ENCODE results near the gene TMEM178B. TPM values are rescaled to one million over a fixed set of nuclear protein-coding genes. Genes with fewer than 3 reads are reported as not detected.

TMEM178B gene
- total RNA-seq, 4 donors from 2014 or later = 0.42 to 2.5 (median 0.92) TPM

- intact Hi-C loops (cut with DNase I) = no loop called here
- H3K4me1 ChIP-seq = no peaks in the 10 kb centered on the region
- no peak overlapping the region for H3K27ac ChIP-seq (replicated peaks in 1 of 4)
- H3K4me3 ChIP-seq = no peak overlapping the region
- no peaks in the 10 kb centered on the region for H3K9me3 ChIP-seq
- WGBS = 41% methylated on average over 3 of the region's 3 CpGs
- H3K36me3 ChIP-seq = no peaks in the 10 kb centered on the region
- H3K27me3 ChIP-seq = no peaks in the 10 kb centered on the region
- TF ChIP-seq POLR2A (IDR thresholded peaks at IDR 0.05; ENCODE audit: low read depth) = no peak
- no peak for TF ChIP-seq EP300 (IDR thresholded peaks at IDR 0.05)
- no peak for TF ChIP-seq CTCF (IDR thresholded peaks at IDR 0.05)
- no peak for TF ChIP-seq POLR2AphosphoS5 (IDR thresholded peaks at IDR 0.05)
- DNase-seq (ENCODE audit: extremely low spot score) = no peak
Measured at GRCh38 chr7:141094336-141095070, 20.6 kb downstream of the TMEM178B start.

- intact Hi-C loops (cut with DNase I) = no loop called here
- Histone ChIP-seq H3K9me3 (no peaks in the 10 kb centered on the region), H3K27ac (replicated peaks in 1 of 4) (no peak overlapping the region), H3K4me1 (no peaks in the 10 kb centered on the region), H3K36me3 (no peaks in the 10 kb centered on the region), H3K4me3 (no peak overlapping the region), H3K27me3 (no peaks in the 10 kb centered on the region)
- TF ChIP-seq POLR2AphosphoS5 (IDR thresholded peaks at IDR 0.05) (no peak), CTCF (IDR thresholded peaks at IDR 0.05) (no peak), POLR2A (IDR thresholded peaks at IDR 0.05; ENCODE audit: low read depth) (no peak), EP300 (IDR thresholded peaks at IDR 0.05) (no peak)
- WGBS = 61% methylated on average over 4 of the region's 4 CpGs
- DNase-seq (ENCODE audit: extremely low spot score) = no peak
Measured at GRCh38 chr7:141097430-141097829, 23.6 kb downstream of the TMEM178B start.

GRCh38 chr7:141102436-141102835, 28.6 kb downstream of the TMEM178B start:
- Histone ChIP-seq H3K4me1 (no peaks in the 10 kb centered on the region), H3K9me3 (no peaks in the 10 kb centered on the region), H3K4me3 (no peak overlapping the region), H3K36me3 (no peaks in the 10 kb centered on the region), H3K27me3 (no peaks in the 10 kb centered on the region), H3K27ac (replicated peaks in 1 of 4) (no peak overlapping the region)
- TF ChIP-seq POLR2AphosphoS5 (IDR thresholded peaks at IDR 0.05) = no peak
- TF ChIP-seq CTCF (IDR thresholded peaks at IDR 0.05) = no peak
- no peak for TF ChIP-seq EP300 (IDR thresholded peaks at IDR 0.05)
- no peak for TF ChIP-seq POLR2A (IDR thresholded peaks at IDR 0.05; ENCODE audit: low read depth)
- DNase-seq (ENCODE audit: extremely low spot score) = no peak
- 59% methylated on average over 2 of the region's 2 CpGs for WGBS
- intact Hi-C loops (cut with DNase I) = no loop called here

GRCh38 chr7:141103847-141104429, 30.1 kb downstream of the TMEM178B start:
- no peak for DNase-seq (ENCODE audit: extremely low spot score)
- H3K36me3 ChIP-seq = no peaks in the 10 kb centered on the region
- WGBS = 50% methylated on average over 3 of the region's 4 CpGs
- H3K27me3 ChIP-seq = no peaks in the 10 kb centered on the region
- H3K9me3 ChIP-seq = no peaks in the 10 kb centered on the region
- no peak overlapping the region for H3K27ac ChIP-seq (replicated peaks in 1 of 4)
- TF ChIP-seq EP300 (IDR thresholded peaks at IDR 0.05) (no peak), CTCF (IDR thresholded peaks at IDR 0.05) (no peak), POLR2A (IDR thresholded peaks at IDR 0.05; ENCODE audit: low read depth) (no peak)
- H3K4me1 ChIP-seq = no peaks in the 10 kb centered on the region
- intact Hi-C loops (cut with DNase I) = no loop called here
- no peak overlapping the region for H3K4me3 ChIP-seq

All from esophagus muscularis mucosa (tissue), 4 donors.